ENCODE data around the gene NUAK1.

- TF ChIP-seq GATA2 (IDR thresholded peaks at IDR 0.05; ENCODE audit: low read depth, low read length) (no peak), GATA3 (IDR thresholded peaks at IDR 0.05; ENCODE audit: low read depth, low read length) (no peak)
Observed at GRCh38 chr12:106115440-106115839, 23.3 kb downstream of the NUAK1 start.
